Hepatocyte (in vitro differentiated cells): ENCODE measurements around the gene PLBD1. TPM values are rescaled to one million over a fixed set of nuclear protein-coding genes. Genes with fewer than 3 reads are reported as not detected.

ENCODE experiments used
- DNase-seq: peaks from one replicate; pipeline ENCODE4 v3.0.0-alpha.2; 2016; ENCODE audit warnings: low spot score
- H2AFZ ChIP-seq: fragments of 200-600 bp; sonication (generic); 2 replicates; pipeline ENCODE4 v1.6.0; 2016; ENCODE audit warnings: antibody characterized with exemption, mild to moderate bottlenecking
- H3K27ac ChIP-seq: fragments of 200-600 bp; sonication (generic); 2 replicates; pipeline ENCODE4 v1.5.1; 2016; ENCODE audit warnings: mild to moderate bottlenecking
- H3K27me3 ChIP-seq: fragments of 200-600 bp; sonication (generic); 2 replicates; pipeline ENCODE4 v1.6.1; 2016
- H3K36me3 ChIP-seq: fragments of 200-600 bp; sonication (generic); replicated peaks from 2 replicates; pipeline ENCODE4 v1.5.1; 2016; ENCODE audit warnings: low read depth; ENCODE audit not compliant: insufficient read depth
- H3K4me1 ChIP-seq: fragments of 200-600 bp; sonication (generic); 2 replicates; pipeline ENCODE4 v1.5.1; 2016; ENCODE audit warnings: mild to moderate bottlenecking, moderate library complexity; ENCODE audit not compliant: insufficient read depth
- H3K4me2 ChIP-seq: fragments of 200-600 bp; sonication (generic); 2 replicates; pipeline ENCODE4 v1.6.0; 2016
- H3K4me3 ChIP-seq: fragments of 200-600 bp; sonication (generic); 2 replicates; pipeline ENCODE4 v1.5.1; 2016; ENCODE audit warnings: mild to moderate bottlenecking
- H3K79me2 ChIP-seq: fragments of 200-600 bp; sonication (generic); 2 replicates; pipeline ENCODE4 v1.6.0; 2017; ENCODE audit warnings: mild to moderate bottlenecking
- H3K9me2 ChIP-seq: fragments of 200-600 bp; sonication (generic); replicated peaks from 2 replicates; pipeline ENCODE4 v1.6.0; 2017; ENCODE audit warnings: mild to moderate bottlenecking; ENCODE audit not compliant: insufficient read depth
- H3K9me3 ChIP-seq: fragments of 200-600 bp; sonication (generic); 2 replicates; pipeline ENCODE4 v1.5.1; 2016; ENCODE audit warnings: low read depth, mild to moderate bottlenecking
- H4K20me1 ChIP-seq: fragments of 200-600 bp; sonication (generic); 2 replicates; pipeline ENCODE4 v1.6.0; 2016; ENCODE audit warnings: mild to moderate bottlenecking; ENCODE audit not compliant: insufficient read depth, poor library complexity, severe bottlenecking
- EZH2 ChIP-seq: fragments of 200-600 bp; sonication (generic); IDR thresholded peaks from 2 replicates; pipeline ENCODE4 v1.6.1; 2016; ENCODE audit warnings: antibody characterized with exemption, mild to moderate bottlenecking, borderline replicate concordance
- EZH2phosphoT487 ChIP-seq: fragments of 200-600 bp; sonication (generic); IDR thresholded peaks from one replicate; pipeline ENCODE4 v1.6.1; 2018; ENCODE audit warnings: antibody characterized with exemption, mild to moderate bottlenecking, low read depth, moderate library complexity; ENCODE audit not compliant: unreplicated experiment, severe bottlenecking
- WGBS: methylation state at CpG from one replicate; pipeline ENCODE4 v1.1.6; 2016; ENCODE audit warnings: low lambda C conversion rate; ENCODE audit errors: missing lambda C conversion rate; 5-methylcytosine and 5-hydroxymethylcytosine counted together
- polyA plus RNA-seq: library from polyadenylated mRNA; unstranded; fragments of >200 nt; fragmentation: Nextera tagmentation; extraction: Ambion mirVana; gene quantifications from 2 replicates; pipeline ENCODE4 v1.2.1, GENCODE V29; 2016
- total RNA-seq: library from RNA; depleted of rRNA; stranded (reverse); fragments of >200 nt; gene quantifications from 2 replicates; pipeline ENCODE4 v1.2.3, GENCODE V29; 2014
- TF ChIP-seq, protein P1 (sequence below): fragments of 200-600 bp; sonication (generic); IDR thresholded peaks from 2 replicates; pipeline ENCODE4 v1.5.1; 2016; ENCODE audit warnings: antibody characterized with exemption, mild to moderate bottlenecking; ENCODE audit not compliant: poor library complexity

The PLBD1 gene, protein sequence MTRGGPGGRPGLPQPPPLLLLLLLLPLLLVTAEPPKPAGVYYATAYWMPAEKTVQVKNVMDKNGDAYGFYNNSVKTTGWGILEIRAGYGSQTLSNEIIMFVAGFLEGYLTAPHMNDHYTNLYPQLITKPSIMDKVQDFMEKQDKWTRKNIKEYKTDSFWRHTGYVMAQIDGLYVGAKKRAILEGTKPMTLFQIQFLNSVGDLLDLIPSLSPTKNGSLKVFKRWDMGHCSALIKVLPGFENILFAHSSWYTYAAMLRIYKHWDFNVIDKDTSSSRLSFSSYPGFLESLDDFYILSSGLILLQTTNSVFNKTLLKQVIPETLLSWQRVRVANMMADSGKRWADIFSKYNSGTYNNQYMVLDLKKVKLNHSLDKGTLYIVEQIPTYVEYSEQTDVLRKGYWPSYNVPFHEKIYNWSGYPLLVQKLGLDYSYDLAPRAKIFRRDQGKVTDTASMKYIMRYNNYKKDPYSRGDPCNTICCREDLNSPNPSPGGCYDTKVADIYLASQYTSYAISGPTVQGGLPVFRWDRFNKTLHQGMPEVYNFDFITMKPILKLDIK
- total RNA-seq, result 19.1 and 20.8 TPM in 2 replicates
- 16.8 and 18.6 TPM in 2 replicates for polyA plus RNA-seq

DNA sequence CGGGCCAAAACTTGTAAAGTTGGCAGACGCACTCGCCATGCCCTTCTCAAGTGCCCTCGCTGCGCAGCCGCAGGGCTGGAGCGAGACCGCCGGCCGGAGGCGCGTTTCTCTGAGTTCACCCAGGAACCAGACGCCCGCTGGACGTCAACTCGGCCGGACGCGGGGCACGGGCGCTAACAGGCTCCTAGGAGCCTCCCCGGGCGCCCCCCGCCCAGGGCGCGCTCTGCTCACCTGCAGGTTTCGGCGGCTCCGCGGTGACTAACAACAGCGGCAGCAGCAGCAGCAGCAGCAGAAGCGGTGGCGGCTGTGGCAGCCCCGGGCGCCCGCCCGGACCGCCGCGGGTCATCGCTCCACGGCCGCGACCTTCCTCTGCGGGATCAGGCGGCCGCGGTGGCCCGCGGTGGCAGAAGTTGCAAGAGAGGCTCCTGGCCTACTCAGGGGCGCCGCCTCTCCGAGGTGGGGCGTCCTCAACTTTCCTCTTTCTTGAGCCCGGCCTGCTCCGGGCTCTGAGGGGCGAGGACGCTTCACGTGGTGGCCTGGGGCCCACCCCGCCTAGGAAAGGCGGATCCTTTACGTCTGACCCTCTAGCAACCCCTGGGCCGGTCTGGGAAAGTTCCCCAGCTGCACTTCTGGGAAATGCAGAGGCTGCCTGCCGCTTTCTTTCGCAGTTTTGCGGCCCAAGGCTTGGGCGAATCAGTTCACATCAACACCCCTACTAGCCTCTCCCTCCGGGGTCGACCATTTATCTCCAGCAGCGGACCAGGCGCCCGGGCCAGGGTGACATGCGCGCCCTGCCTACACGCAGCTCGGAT lies at the start of gene PLBD1:
PLBD1 (minus strand) TSS at position 533 of the 812 bp plus-strand sequence; CDS start at position 346, 187 bp downstream.
- WGBS, result 6% methylated on average over 76 of the region's 76 CpGs
- Histone ChIP-seq H3K36me3 (no peaks in the 10 kb centered on the region), H3K9me2 (no peaks in the 10 kb centered on the region), H3K4me2 (peak within 1 kb of the TSS; percentile 83), H3K9me3 (no peaks in the 10 kb centered on the region), H3K27ac (peak within 1 kb of the TSS; percentile 51), H4K20me1 (no peaks in the 10 kb centered on the region), H3K4me3 (peak within 1 kb of the TSS; percentile 36), H3K79me2 (peaks cover 2% of the 10 kb centered on the region), H3K4me1 (peaks cover 8% of the 10 kb centered on the region), H2AFZ (peak within 1 kb of the TSS; percentile 88), H3K27me3 (no peaks in the 10 kb centered on the region)
- TF ChIP-seq EZH2 (no peak), EZH2phosphoT487 (no peak)
- TF ChIP-seq, protein P1, sequence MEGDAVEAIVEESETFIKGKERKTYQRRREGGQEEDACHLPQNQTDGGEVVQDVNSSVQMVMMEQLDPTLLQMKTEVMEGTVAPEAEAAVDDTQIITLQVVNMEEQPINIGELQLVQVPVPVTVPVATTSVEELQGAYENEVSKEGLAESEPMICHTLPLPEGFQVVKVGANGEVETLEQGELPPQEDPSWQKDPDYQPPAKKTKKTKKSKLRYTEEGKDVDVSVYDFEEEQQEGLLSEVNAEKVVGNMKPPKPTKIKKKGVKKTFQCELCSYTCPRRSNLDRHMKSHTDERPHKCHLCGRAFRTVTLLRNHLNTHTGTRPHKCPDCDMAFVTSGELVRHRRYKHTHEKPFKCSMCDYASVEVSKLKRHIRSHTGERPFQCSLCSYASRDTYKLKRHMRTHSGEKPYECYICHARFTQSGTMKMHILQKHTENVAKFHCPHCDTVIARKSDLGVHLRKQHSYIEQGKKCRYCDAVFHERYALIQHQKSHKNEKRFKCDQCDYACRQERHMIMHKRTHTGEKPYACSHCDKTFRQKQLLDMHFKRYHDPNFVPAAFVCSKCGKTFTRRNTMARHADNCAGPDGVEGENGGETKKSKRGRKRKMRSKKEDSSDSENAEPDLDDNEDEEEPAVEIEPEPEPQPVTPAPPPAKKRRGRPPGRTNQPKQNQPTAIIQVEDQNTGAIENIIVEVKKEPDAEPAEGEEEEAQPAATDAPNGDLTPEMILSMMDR, result no peak
- peak; percentile 67 for DNase-seq

DNA sequence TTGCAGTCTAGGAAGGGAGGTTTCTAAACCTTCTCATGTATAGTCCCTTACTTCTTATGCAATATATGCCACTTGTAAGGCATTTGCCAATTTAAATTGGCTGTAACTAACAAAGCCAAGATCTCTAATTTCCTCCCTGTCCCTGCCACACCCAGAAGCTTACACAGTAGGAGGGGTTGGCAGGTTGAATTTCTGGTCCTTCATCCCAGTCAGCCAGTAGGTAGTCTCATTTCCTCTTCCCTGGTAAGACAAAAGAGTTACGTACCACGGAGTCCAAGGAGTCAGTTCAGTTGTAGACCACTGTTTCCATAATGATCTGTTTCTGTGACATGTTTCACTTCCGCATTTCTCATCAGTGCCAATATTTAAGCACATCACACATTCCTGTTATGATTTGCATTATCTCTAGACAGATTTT lies 47.0 kb upstream of the PLBD1 start:
- H2AFZ ChIP-seq, result no peak overlapping the region
- 75% methylated on average over 3 of the region's 3 CpGs for WGBS
- TF ChIP-seq EZH2 (no peak), EZH2phosphoT487 (no peak)
- TF ChIP-seq, protein P1, result no peak

DNA sequence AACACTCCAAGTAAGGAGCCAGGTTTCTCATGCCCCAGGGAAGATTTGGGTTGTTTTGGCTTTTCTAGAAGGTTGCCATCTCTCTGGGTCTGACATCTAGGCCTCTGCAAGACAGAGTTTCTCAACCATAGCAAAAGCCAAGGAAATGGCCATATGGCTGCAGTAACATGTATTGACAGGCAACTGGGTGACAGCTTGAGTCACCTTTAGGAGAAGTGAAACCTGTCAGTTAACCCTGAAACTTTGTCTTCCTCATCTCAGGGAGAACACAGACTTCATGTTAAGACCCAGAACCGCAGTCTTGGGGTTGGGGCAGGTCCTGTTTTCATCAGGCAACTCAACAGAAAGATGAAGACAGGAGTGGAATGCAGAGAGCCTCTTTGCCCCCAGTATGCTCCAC lies 46.0 kb upstream of the PLBD1 start:
- no peak overlapping the region for H3K4me2 ChIP-seq
- no peak overlapping the region for H3K4me3 ChIP-seq
- no peaks in the 10 kb centered on the region for H3K79me2 ChIP-seq
- no peak overlapping the region for H3K27ac ChIP-seq
- no peaks in the 10 kb centered on the region for H3K36me3 ChIP-seq
- TF ChIP-seq EZH2 (no peak), EZH2phosphoT487 (no peak)
- TF ChIP-seq, protein P1, result no peak
- H3K4me1 ChIP-seq, result no peaks in the 10 kb centered on the region
- no peaks in the 10 kb centered on the region for H4K20me1 ChIP-seq
- H3K27me3 ChIP-seq, result no peaks in the 10 kb centered on the region
- peaks cover 8% of the 10 kb centered on the region for H3K9me3 ChIP-seq
- H2AFZ ChIP-seq, result no peak overlapping the region
- DNase-seq, result no peak
- 95% methylated on average over 1 of the region's 1 CpG for WGBS
- H3K9me2 ChIP-seq, result no peaks in the 10 kb centered on the region

More for the DNA sequence above, 47.0 kb upstream of the PLBD1 start:
- Histone ChIP-seq H3K4me3 (no peak overlapping the region), H3K4me2 (no peak overlapping the region), H3K27me3 (no peaks in the 10 kb centered on the region), H4K20me1 (no peaks in the 10 kb centered on the region), H3K4me1 (peaks cover 3% of the 10 kb centered on the region), H3K9me3 (peaks cover 8% of the 10 kb centered on the region), H3K27ac (no peak overlapping the region), H3K79me2 (no peaks in the 10 kb centered on the region), H3K36me3 (no peaks in the 10 kb centered on the region), H3K9me2 (no peaks in the 10 kb centered on the region)
- DNase-seq, result no peak
